Kidney (tissue), 14 donors: ENCODE results near the gene SQSTM1. TPM values are rescaled to one million over a fixed set of nuclear protein-coding genes. Genes with fewer than 3 reads are reported as not detected.

ENCODE experiments used
- DNase-seq, 5 donors: peaks; one replicate each; pipeline ENCODE4 v3.0.0-alpha.2; 2013 to 2020
- FAIRE-seq: peaks from 2 replicates; lab custom pipeline; 2012; peaks lifted over from hg19 to GRCh38; lab: Jason Lieb, UNC
- H3K27ac ChIP-seq, 2 donors: one replicate each; pipeline ENCODE4 v1.7.0; 2013; ENCODE audit warnings: low read depth in 2 of 2, low read length in 2 of 2, inconsistent platforms in 1 of 2
- H3K27me3 ChIP-seq: one replicate; pipeline ENCODE4 v1.7.1; 2013; ENCODE audit warnings: low read length, inconsistent platforms; ENCODE audit not compliant: control insufficient read depth, insufficient read depth
- H3K36me3 ChIP-seq, 3 donors: one replicate each; pipeline versions ENCODE4 v1.7.0 to v1.7.1; 2013; ENCODE audit warnings: low read length in 3 of 3, control low read depth in 1 of 3, inconsistent platforms in 1 of 3; ENCODE audit not compliant: insufficient read depth in 3 of 3, control insufficient read depth in 2 of 3
- H3K4me1 ChIP-seq, 3 donors: one replicate each; pipeline versions ENCODE4 v1.7.0 to v1.7.1; 2013; ENCODE audit warnings: low read length in 3 of 3, inconsistent platforms in 1 of 3, low read depth in 1 of 3; ENCODE audit not compliant: control insufficient read depth in 2 of 3, insufficient read depth in 2 of 3
- H3K4me3 ChIP-seq, 3 donors: one replicate each; pipeline versions ENCODE4 v1.7.0 to v1.8.1; 2013; ENCODE audit warnings: low read length in 3 of 3, control low read depth in 1 of 3, inconsistent platforms in 1 of 3
- H3K9ac ChIP-seq, 3 donors: one replicate each; pipeline versions ENCODE4 v1.7.0 to v1.7.1; 2013; ENCODE audit warnings: low read length in 3 of 3, control low read depth in 1 of 3, inconsistent platforms in 1 of 3
- H3K9me3 ChIP-seq, 3 donors: one replicate each; pipeline versions ENCODE4 v1.7.0 to v1.7.1; 2013; ENCODE audit warnings: low read length in 3 of 3, control low read depth in 1 of 3, inconsistent platforms in 1 of 3; ENCODE audit not compliant: control insufficient read depth in 2 of 3, insufficient read depth in 1 of 3
- intact Hi-C: fragments of 100-400 bp; cut with DNase I; formaldehyde crosslinking; loops from one replicate; pipeline ENCODE4 v1.11.1; 2022
- polyA plus RNA-seq: library from polyadenylated mRNA; stranded (reverse); fragments of 350-450 nt; fragmentation: Illumina TruSeq; extraction: RNeasy Lipid Tissue Mini Kit (QIAGEN cat#74804); gene quantifications from one replicate; pipeline ENCODE4 v1.2.3, GENCODE V29; 2014; ENCODE audit warnings: low read depth, low replicate concordance; ENCODE audit not compliant: insufficient read depth
- total RNA-seq: library from RNA; stranded (reverse); fragmentation: NEBNext Ultra II Directional; extraction: Animal tissue kit (Norgen Biotek cat#: 25700); gene quantifications from one replicate; pipeline ENCODE4 v1.2.1, GENCODE V29; 2021
- TF ChIP-seq, protein P1 (sequence below): IDR thresholded peaks from 3 replicates; pipeline ENCODE4 v1.5.1; 2012; ENCODE audit warnings: mild to moderate bottlenecking, moderate library complexity, borderline replicate concordance; ENCODE audit not compliant: insufficient read depth; ENCODE audit errors: extremely low read depth
- donor health status: control.
- donor health status: control.
- donor health status: control.
- donor health status: control.
- donor health status: control.
- donor health status: DM: yes; HTN: yes; CAD: no.
- donor health status: Normal renal cell carcinoma (clear cell type).

SQSTM1 gene
- total and polyA plus RNA-seq, 2 donors from 2014 or later = 249 to 309 TPM

GRCh38 chr5:179798771-179799643 is 21.7 kb upstream of the SQSTM1 start:
- Histone ChIP-seq H3K27me3 (no peaks in the 10 kb centered on the region), H3K9ac (no peak overlapping the region), H3K27ac (no peak overlapping the region), H3K36me3 (peaks cover 0 to 32% (median 10%) of the 10 kb centered on the region in 3 donors), H3K9me3 (no peaks in the 10 kb centered on the region), H3K4me1 (peaks cover 0 to 33% (median 13%) of the 10 kb centered on the region in 3 donors), H3K4me3 (no peak overlapping the region)
- FAIRE-seq (no peak), DNase-seq (peak in 2 of 5 donors; percentile 48 to 68)
- intact Hi-C loops = no loop called here
- TF ChIP-seq, protein P1, sequence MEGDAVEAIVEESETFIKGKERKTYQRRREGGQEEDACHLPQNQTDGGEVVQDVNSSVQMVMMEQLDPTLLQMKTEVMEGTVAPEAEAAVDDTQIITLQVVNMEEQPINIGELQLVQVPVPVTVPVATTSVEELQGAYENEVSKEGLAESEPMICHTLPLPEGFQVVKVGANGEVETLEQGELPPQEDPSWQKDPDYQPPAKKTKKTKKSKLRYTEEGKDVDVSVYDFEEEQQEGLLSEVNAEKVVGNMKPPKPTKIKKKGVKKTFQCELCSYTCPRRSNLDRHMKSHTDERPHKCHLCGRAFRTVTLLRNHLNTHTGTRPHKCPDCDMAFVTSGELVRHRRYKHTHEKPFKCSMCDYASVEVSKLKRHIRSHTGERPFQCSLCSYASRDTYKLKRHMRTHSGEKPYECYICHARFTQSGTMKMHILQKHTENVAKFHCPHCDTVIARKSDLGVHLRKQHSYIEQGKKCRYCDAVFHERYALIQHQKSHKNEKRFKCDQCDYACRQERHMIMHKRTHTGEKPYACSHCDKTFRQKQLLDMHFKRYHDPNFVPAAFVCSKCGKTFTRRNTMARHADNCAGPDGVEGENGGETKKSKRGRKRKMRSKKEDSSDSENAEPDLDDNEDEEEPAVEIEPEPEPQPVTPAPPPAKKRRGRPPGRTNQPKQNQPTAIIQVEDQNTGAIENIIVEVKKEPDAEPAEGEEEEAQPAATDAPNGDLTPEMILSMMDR = no peak

DNA sequence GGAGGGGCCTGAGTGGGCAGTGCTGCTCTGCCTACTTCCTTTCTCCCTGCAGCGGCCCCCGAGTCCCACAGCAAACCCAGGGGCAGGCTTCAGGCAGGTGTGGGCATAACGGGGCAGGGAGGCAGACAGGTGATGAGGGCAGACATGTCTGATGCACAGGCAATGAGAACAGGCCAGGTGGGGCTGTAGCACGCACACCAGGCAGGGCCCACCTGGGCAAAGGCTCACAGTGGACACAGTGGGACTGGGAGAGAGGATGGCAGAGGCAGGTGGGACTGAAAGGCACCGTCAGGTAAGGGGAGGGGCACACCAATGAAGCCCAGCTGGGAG is 21.1 kb upstream of the SQSTM1 start:
- Histone ChIP-seq H3K9ac (no peak overlapping the region), H3K4me3 (no peak overlapping the region)
- no peak for FAIRE-seq

GRCh38 chr5:179800071-179800695 is 20.5 kb upstream of the SQSTM1 start:
- Histone ChIP-seq H3K27ac (no peak overlapping the region), H3K36me3 (peaks cover 0 to 32% (median 10%) of the 10 kb centered on the region in 3 donors), H3K9me3 (no peaks in the 10 kb centered on the region), H3K4me3 (no peak overlapping the region), H3K4me1 (peaks cover 0 to 33% (median 22%) of the 10 kb centered on the region in 3 donors), H3K27me3 (no peaks in the 10 kb centered on the region), H3K9ac (no peak overlapping the region)
- no peak for FAIRE-seq
- DNase-seq = no peak
- intact Hi-C loops = no loop called here
- TF ChIP-seq, protein P1 = no peak

More for the DNA sequence above, 21.1 kb upstream of the SQSTM1 start:
- TF ChIP-seq, protein P1 = no peak
- H3K27me3 ChIP-seq = no peaks in the 10 kb centered on the region
- no peaks in the 10 kb centered on the region for H3K9me3 ChIP-seq
- H3K4me1 ChIP-seq = peaks cover 0 to 33% (median 16%) of the 10 kb centered on the region in 3 donors
- peak in 1 of 5 donors; percentile 46 for DNase-seq
- peaks cover 0 to 32% (median 10%) of the 10 kb centered on the region in 3 donors for H3K36me3 ChIP-seq
- intact Hi-C loops = no loop called here
- H3K27ac ChIP-seq = no peak overlapping the region
